ENCODE data around the gene TTYH3.

GRCh38 chr7:2614631-2615330 lies 17.0 kb upstream of the TTYH3 start:
- no peak for TF ChIP-seq CTCF (IDR thresholded peaks at IDR 0.05)
- TF ChIP-seq POLR2A (IDR thresholded peaks at IDR 0.05) = no peak
- TF ChIP-seq POLR2AphosphoS5 (IDR thresholded peaks at IDR 0.05) = no peak

All from suprapubic skin (tissue), 4 donors.